ENCODE results near the gene PHB1. TPM values are rescaled to one million over a fixed set of nuclear protein-coding genes. Genes with fewer than 3 reads are reported as not detected.

Gene PHB1
- total RNA-seq, 1 donor from 2014 or later: 128 TPM

GRCh38 chr17:49362723-49363117, 52.0 kb downstream of the PHB1 start:
- H3K4me1 Mint-ChIP-seq (ENCODE audit: unreplicated experiment): peaks cover 29% of the 10 kb centered on the region
- H3K27me3 Mint-ChIP-seq (ENCODE audit: unreplicated experiment): no peaks in the 10 kb centered on the region
- H3K4me3 Mint-ChIP-seq (ENCODE audit: unreplicated experiment): peak overlapping the region; percentile 78
- no peaks in the 10 kb centered on the region for H3K36me3 Mint-ChIP-seq (ENCODE audit: unreplicated experiment)
- H3K9me3 Mint-ChIP-seq (ENCODE audit: unreplicated experiment): no peaks in the 10 kb centered on the region
- no peak for DNase-seq (ENCODE audit: extremely low spot score, unreplicated experiment)
- no peak for TF ChIP-seq CTCF (IDR thresholded peaks at IDR 0.05)
- H3K27ac Mint-ChIP-seq (ENCODE audit: unreplicated experiment): peak overlapping the region; percentile 83

DNA sequence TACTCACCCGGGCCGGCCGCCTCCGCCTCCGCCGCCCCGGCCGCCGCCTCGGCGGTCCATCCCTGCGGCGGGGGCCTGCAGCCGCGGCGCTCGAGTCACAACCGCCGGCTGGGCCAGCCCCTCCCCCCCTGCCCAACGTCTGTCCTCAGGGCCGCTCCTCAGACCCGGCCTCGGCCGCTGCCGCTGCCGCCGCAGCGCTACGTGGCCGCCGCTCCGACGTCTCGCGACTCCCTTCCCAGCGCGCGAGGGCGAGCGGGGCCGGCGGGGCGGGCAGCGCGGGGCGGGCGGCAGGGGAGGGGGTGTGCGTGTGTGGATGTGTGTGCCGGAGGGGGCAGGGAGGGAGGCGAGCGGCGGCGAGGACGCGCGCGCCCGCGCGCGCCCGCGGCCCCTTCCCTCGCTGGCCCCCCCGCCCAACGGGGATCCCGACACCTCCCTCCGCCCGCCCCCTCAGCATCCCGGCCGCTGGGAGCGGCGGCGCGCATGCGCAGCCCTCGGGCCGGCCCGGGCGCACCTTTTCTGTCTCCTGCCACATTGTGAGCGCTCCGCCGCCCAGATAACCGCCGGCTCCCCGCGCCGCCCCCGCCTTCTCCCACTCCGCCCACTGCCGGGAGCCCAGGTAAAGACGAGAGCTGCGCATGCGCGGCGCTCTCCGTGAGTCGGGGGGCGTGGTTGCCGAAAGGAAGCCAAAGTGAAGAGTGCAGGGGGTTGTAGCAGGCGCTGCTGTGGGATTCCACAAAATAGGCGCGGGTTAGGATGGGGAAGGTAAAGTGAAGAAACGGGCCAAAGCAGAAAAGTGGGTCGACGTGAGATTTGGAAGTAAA, 52.6 kb downstream of the PHB1 start, which contains the start of gene ZNF652:
TSS of gene ZNF652 (minus strand) at position 349 of the 821 bp plus-strand sequence. CDS start 44,525 bp downstream, outside the sequence.
- Mint-ChIP-seq H3K9me3 (ENCODE audit: unreplicated experiment) (no peaks in the 10 kb centered on the region), H3K4me3 (ENCODE audit: unreplicated experiment) (peak within 1 kb of the TSS; percentile 86), H3K27ac (ENCODE audit: unreplicated experiment) (peak within 1 kb of the TSS; percentile 83), H3K36me3 (ENCODE audit: unreplicated experiment) (no peaks in the 10 kb centered on the region), H3K27me3 (ENCODE audit: unreplicated experiment) (no peaks in the 10 kb centered on the region), H3K4me1 (ENCODE audit: unreplicated experiment) (peaks cover 29% of the 10 kb centered on the region)
- peak; percentile 95 for DNase-seq (ENCODE audit: extremely low spot score, unreplicated experiment)
- no peak for TF ChIP-seq CTCF (IDR thresholded peaks at IDR 0.05)

GRCh38 chr17:49361129-49361901, 53.4 kb downstream of the PHB1 start:
- H3K4me1 Mint-ChIP-seq (ENCODE audit: unreplicated experiment): peaks cover 29% of the 10 kb centered on the region
- no peaks in the 10 kb centered on the region for H3K9me3 Mint-ChIP-seq (ENCODE audit: unreplicated experiment)
- H3K36me3 Mint-ChIP-seq (ENCODE audit: unreplicated experiment): no peaks in the 10 kb centered on the region
- DNase-seq (ENCODE audit: extremely low spot score, unreplicated experiment): no peak
- H3K27ac Mint-ChIP-seq (ENCODE audit: unreplicated experiment): peak overlapping the region; percentile 82
- H3K27me3 Mint-ChIP-seq (ENCODE audit: unreplicated experiment): no peaks in the 10 kb centered on the region
- H3K4me3 Mint-ChIP-seq (ENCODE audit: unreplicated experiment): peak overlapping the region; percentile 86
- no peak for TF ChIP-seq CTCF (IDR thresholded peaks at IDR 0.05)

DNA sequence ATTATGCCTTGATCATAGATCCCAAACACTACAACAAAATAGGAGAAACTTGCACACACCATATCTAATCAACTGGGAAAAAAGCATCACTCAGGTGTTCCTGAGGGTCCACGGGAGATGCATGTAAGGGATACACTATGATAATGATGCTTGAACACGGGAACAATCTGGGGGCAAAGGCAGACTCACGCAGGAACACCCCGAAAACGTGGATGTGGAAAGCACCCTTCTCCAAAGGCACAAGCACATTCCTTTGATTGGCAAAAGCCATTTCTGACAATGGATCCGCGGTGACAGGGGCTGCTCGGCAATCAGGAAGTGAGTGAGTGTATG, 53.9 kb downstream of the PHB1 start:
- no peak for TF ChIP-seq CTCF (IDR thresholded peaks at IDR 0.05)
- Mint-ChIP-seq H3K4me3 (ENCODE audit: unreplicated experiment) (peak overlapping the region; percentile 86), H3K9me3 (ENCODE audit: unreplicated experiment) (no peaks in the 10 kb centered on the region), H3K4me1 (ENCODE audit: unreplicated experiment) (peaks cover 29% of the 10 kb centered on the region), H3K36me3 (ENCODE audit: unreplicated experiment) (no peaks in the 10 kb centered on the region), H3K27ac (ENCODE audit: unreplicated experiment) (peak overlapping the region; percentile 82), H3K27me3 (ENCODE audit: unreplicated experiment) (no peaks in the 10 kb centered on the region)
- DNase-seq (ENCODE audit: extremely low spot score, unreplicated experiment): no peak
